Upper lobe of left lung (tissue), 6 donors: ENCODE measurements around the gene CETN3. TPM values are rescaled to one million over a fixed set of nuclear protein-coding genes. Genes with fewer than 3 reads are reported as not detected.
"Not testable (repeated sequence)": the region's sequence is repeated elsewhere in the genome, so short reads cannot be mapped to it uniquely, and the experiment has no call there.

Source experiments
- ATAC-seq, 2 donors: fragments of 200-7000 bp; cut with Tn5 transposase; one replicate each; pipeline ENCODE4 v1.9.1; 2022; ENCODE audit warnings: mild to moderate bottlenecking in 2 of 2, moderate library complexity in 2 of 2; ENCODE audit not compliant: low FRiP score in 2 of 2
- DNase-seq, 2 donors: peaks; one replicate each; pipeline ENCODE4 v3.0.0-alpha.2; 2019 to 2020
- H3K27ac ChIP-seq, 4 donors: fragments of 200-600 bp; sonication (generic); one replicate each; pipeline ENCODE4 v1.5.1; 2016 to 2019
- H3K27me3 ChIP-seq, 4 donors: fragments of 200-600 bp; sonication (generic); one replicate each; pipeline ENCODE4 v1.5.1; 2017 to 2019
- H3K36me3 ChIP-seq, 4 donors: fragments of 200-600 bp; sonication (generic); one replicate each; pipeline ENCODE4 v1.5.1; 2016 to 2019
- H3K4me1 ChIP-seq, 4 donors: fragments of 200-600 bp; sonication (generic); one replicate each; pipeline ENCODE4 v1.5.1; 2018 to 2019
- H3K4me3 ChIP-seq, 4 donors: fragments of 200-600 bp; sonication (generic); one replicate each; pipeline ENCODE4 v1.5.1; 2017 to 2019; ENCODE audit warnings: mild to moderate bottlenecking in 2 of 4, moderate library complexity in 1 of 4
- H3K9me3 ChIP-seq, 4 donors: fragments of 200-600 bp; sonication (generic); one replicate each; pipeline ENCODE4 v1.5.1; 2018 to 2019
- EP300 ChIP-seq, 4 donors: sonication (generic); formaldehyde crosslinking; IDR thresholded peaks; one replicate each; pipeline ENCODE4 v1.5.1; 2017; ENCODE audit warnings: antibody characterized with exemption in 4 of 4, control low read depth in 2 of 4
- POLR2A ChIP-seq, 4 donors: fragments of 450-650 bp; IDR thresholded peaks; one replicate each; pipeline ENCODE4 v1.5.1; 2016 to 2017; ENCODE audit warnings: antibody characterized with exemption in 4 of 4, mild to moderate bottlenecking in 2 of 4
- POLR2AphosphoS5 ChIP-seq, 2 donors: sonication (generic); formaldehyde crosslinking; IDR thresholded peaks; one replicate each; pipeline ENCODE4 v1.5.1; 2017; ENCODE audit warnings: antibody characterized with exemption in 2 of 2
- WGBS, 2 donors: methylation state at CpG; one replicate each; pipeline ENCODE4 v1.1.5; 2017 to 2018; 5-methylcytosine and 5-hydroxymethylcytosine counted together
- total RNA-seq, 6 donors: library from RNA; depleted of rRNA in 4 of 6; stranded (reverse); fragments of >200 nt in 4 of 6; gene quantifications; one replicate each; pipeline versions ENCODE4 v1.1.0 to v1.2.1, GENCODE V29; 2016 to 2021
- TF ChIP-seq, protein P1 (sequence below), 6 experiments: fragments of 450-650 bp in 4 of 6; fragments of 200-600 bp in 2 of 6; sonication (generic) in 2 of 6; IDR thresholded peaks; one replicate each; pipeline ENCODE4 v1.5.1; 2016 to 2019; ENCODE audit warnings: antibody characterized with exemption in 6 of 6
- donor health status: DM: no; HTN: no; CAD: no; lungs with moderate emphysema.
- donor health status: DM: no; HTN: yes; CAD: no; lungs with severe emphysema.

The CETN3 gene
- total RNA-seq, 6 donors from 2014 or later: 3.3 to 28.5 (median 11.7) TPM

DNA sequence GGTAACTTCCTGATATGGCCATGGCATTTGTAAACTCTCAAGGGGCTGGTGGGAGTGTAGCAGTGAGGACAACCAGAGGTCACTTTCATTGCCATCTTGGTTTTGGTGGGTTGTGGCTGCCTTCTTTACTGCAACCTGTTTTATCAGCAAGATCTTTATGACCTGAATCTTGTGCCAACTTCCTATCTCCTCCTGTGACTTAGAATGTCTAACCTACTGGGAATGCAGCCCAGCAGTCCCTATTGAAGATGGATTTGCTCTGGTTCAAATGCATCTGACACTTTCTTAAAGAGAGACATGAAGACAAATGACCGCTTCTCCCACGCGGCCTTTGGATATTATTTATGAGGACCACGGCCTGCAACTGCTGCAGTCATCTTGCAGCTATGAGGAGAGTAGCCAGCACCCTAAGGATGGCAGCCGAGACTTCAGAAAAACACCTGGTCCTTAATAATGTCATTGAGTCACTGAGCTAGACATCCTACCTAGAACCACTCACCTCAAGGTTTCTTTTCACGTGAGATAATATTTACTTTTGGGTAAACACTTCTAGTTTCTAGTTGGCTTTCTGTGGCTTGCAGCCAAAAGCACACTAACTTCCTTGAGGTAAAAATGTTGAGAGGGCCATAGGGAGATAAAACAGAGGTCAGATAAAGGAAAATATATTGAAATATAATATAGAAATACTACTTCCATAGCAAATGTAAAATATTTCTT lies 28.2 kb downstream of the CETN3 start:
- peak in 1 of 2 donors; percentile 50 for DNase-seq
- Histone ChIP-seq H3K4me3 (no peak overlapping the region), H3K36me3 (no peaks in the 10 kb centered on the region), H3K9me3 (no peaks in the 10 kb centered on the region), H3K27me3 (no peaks in the 10 kb centered on the region), H3K27ac (no peak overlapping the region), H3K4me1 (no peaks in the 10 kb centered on the region)
- ATAC-seq: no peak
- TF ChIP-seq, protein P1, sequence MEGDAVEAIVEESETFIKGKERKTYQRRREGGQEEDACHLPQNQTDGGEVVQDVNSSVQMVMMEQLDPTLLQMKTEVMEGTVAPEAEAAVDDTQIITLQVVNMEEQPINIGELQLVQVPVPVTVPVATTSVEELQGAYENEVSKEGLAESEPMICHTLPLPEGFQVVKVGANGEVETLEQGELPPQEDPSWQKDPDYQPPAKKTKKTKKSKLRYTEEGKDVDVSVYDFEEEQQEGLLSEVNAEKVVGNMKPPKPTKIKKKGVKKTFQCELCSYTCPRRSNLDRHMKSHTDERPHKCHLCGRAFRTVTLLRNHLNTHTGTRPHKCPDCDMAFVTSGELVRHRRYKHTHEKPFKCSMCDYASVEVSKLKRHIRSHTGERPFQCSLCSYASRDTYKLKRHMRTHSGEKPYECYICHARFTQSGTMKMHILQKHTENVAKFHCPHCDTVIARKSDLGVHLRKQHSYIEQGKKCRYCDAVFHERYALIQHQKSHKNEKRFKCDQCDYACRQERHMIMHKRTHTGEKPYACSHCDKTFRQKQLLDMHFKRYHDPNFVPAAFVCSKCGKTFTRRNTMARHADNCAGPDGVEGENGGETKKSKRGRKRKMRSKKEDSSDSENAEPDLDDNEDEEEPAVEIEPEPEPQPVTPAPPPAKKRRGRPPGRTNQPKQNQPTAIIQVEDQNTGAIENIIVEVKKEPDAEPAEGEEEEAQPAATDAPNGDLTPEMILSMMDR (IDR thresholded peaks at IDR 0.05): no peak
- TF ChIP-seq POLR2AphosphoS5 (IDR thresholded peaks at IDR 0.05) (no peak), EP300 (IDR thresholded peaks at IDR 0.05) (no peak), POLR2A (IDR thresholded peaks at IDR 0.05) (no peak)
- 66 to 76% methylated on average over 6 of the region's 6 CpGs for WGBS, 2 donors

DNA sequence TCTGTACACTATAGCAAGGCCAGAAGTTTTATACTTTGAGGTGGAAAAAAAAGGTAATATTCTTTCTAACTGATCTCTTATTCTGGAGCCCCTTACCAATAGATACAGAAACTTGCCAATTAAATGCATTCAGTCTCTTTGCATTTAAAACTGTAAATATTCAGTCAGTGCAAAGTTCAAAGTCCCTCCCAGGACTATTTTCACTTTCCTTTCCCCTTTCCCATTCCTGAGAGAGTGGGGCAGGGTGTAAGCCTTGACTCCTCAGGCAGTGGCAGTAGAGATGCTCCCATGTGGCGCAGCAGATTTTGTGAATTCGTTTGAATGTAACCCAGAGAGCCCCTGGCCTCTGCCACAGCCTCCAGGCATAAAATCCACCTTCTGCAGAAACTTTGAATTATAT lies 29.9 kb downstream of the CETN3 start:
- WGBS, 2 donors: 74 to 94% methylated on average over 2 of the region's 2 CpGs
- TF ChIP-seq, protein P1 (IDR thresholded peaks at IDR 0.05): no peak
- TF ChIP-seq EP300 (IDR thresholded peaks at IDR 0.05) (no peak), POLR2AphosphoS5 (IDR thresholded peaks at IDR 0.05) (no peak), POLR2A (IDR thresholded peaks at IDR 0.05) (no peak)
- no peaks in the 10 kb centered on the region for H3K36me3 ChIP-seq
- DNase-seq: no peak
- no peak overlapping the region for H3K27ac ChIP-seq
- H3K27me3 ChIP-seq: no peaks in the 10 kb centered on the region
- ATAC-seq: no peak
- no peaks in the 10 kb centered on the region for H3K9me3 ChIP-seq
- H3K4me1 ChIP-seq: no peaks in the 10 kb centered on the region
- no peak overlapping the region for H3K4me3 ChIP-seq

DNA sequence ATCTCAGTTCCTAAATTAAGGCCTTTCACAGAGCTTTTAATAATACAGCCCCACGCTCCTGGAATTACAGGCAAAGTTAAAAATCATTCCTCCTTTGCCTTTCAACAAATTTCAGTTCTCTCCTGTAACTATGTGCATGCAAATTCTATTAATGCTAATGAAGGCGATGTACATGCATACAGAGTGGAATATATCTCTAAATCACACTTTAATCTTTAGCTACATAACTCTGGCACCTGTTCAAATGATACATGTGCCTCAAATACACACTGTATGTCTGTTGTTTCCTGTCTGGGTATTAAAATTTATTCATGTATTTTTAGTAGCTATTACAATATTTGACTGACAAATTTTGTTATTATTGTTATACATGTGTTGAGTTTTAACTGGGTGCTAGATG lies 30.8 kb downstream of the CETN3 start:
- Histone ChIP-seq H3K4me1 (no peaks in the 10 kb centered on the region), H3K27me3 (no peaks in the 10 kb centered on the region), H3K27ac (no peak overlapping the region), H3K9me3 (no peaks in the 10 kb centered on the region), H3K36me3 (no peaks in the 10 kb centered on the region), H3K4me3 (no peak overlapping the region)
- 87 to 96% methylated on average over 2 of the region's 2 CpGs for WGBS, 2 donors
- TF ChIP-seq POLR2A (IDR thresholded peaks at IDR 0.05) (no peak), EP300 (IDR thresholded peaks at IDR 0.05) (no peak), POLR2AphosphoS5 (IDR thresholded peaks at IDR 0.05) (no peak)
- TF ChIP-seq, protein P1 (IDR thresholded peaks at IDR 0.05): no peak
- DNase-seq (no peak), ATAC-seq (no peak)

DNA sequence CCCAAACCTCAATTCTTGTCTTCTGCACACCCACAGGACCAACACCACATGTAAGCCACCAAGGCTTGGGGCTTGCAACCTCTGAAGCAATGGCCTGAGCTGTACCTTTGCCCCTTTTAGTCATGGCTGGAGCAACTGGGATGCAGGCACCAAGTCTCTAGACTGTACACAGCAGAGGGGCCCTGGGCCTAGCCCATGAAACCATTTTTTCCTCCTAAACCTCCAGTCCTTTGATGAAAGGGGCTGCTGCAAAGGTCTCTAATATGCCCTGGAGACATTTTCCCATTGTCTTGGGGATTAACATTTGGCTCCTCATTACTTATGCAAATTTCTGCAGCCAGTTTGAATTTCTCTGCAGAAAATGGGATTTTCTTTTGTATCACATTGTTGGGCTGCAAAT lies 38.3 kb downstream of the CETN3 start:
- H3K36me3 ChIP-seq, DNase-seq, H3K9me3 ChIP-seq, H3K27ac ChIP-seq, H3K27me3 ChIP-seq, H3K4me1 ChIP-seq, ATAC-seq, H3K4me3 ChIP-seq: not testable (repeated sequence)

DNA sequence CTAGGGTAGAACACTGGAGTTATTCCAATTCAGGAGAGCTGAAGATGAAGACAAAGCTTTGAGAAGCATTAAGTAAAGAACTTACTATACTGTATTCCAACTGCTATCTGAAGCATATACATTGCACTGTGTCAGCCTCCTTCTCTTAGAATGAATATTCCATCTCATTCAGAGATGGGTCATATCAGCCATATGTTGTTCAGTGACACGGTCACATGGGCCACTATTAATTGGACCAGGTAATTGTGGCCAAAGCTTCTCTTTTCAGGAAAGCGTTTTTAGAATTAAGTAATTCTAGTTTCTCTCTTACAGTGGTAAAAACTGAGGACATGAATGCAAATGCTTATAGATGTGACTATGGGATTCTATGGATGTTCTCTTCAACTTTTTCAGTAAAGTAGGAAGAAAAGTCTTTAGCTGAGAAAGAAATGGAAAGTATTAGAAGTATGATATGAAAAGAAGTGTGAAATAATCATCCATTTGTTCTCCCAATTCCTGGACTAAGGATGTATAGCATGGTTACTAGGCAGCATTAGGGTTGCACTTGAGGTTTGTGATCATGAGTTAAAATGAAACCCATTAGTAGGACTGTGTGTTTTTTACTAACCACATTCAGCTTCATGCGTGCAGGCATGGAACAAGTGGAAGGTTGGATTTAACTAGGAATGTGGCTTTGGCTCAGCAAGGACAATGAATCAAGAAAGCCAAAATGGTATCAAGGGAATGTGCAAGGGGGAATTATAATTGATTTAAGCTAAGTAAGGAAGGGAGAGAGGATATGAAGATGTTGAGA lies 40.9 kb downstream of the CETN3 start:
- no peak overlapping the region for H3K4me3 ChIP-seq
- no peaks in the 10 kb centered on the region for H3K4me1 ChIP-seq
- no peaks in the 10 kb centered on the region for H3K27me3 ChIP-seq
- no peak for TF ChIP-seq POLR2AphosphoS5 (IDR thresholded peaks at IDR 0.05)
- TF ChIP-seq, protein P1 (IDR thresholded peaks at IDR 0.05): no peak
- TF ChIP-seq POLR2A (IDR thresholded peaks at IDR 0.05): no peak
- no peak for TF ChIP-seq EP300 (IDR thresholded peaks at IDR 0.05)
- no peak for DNase-seq
- no peak overlapping the region for H3K27ac ChIP-seq
- 91 to 94% methylated on average over 3 of the region's 3 CpGs for WGBS, 2 donors
- ATAC-seq: no peak
- peaks cover 0 to 7% (median 3%) of the 10 kb centered on the region in 4 donors for H3K9me3 ChIP-seq
- no peaks in the 10 kb centered on the region for H3K36me3 ChIP-seq
